ENCODE results near the gene AKAP13. TPM values are rescaled to one million over a fixed set of nuclear protein-coding genes. Genes with fewer than 3 reads are reported as not detected.

Gene AKAP13
- total and polyA plus RNA-seq, 2 of the 8 experiments (the other 6 are each of a cell fraction or from before 2014, with no cell fraction given) = 14.0 to 46.2 TPM

- TF ChIP-seq USF2 (IDR thresholded peaks at IDR 0.05; ENCODE audit: low read length) = no peak
Observed at GRCh38 chr15:85723960-85724945, 343.9 kb downstream of the AKAP13 start (continued).

Data from H1 (cell line).